ENCODE measurements around the gene ACBD4. TPM values are rescaled to one million over a fixed set of nuclear protein-coding genes. Genes with fewer than 3 reads are reported as not detected.

ACBD4 gene
- total RNA-seq, 1 experiment from 2014 or later, result 9.7 TPM

DNA sequence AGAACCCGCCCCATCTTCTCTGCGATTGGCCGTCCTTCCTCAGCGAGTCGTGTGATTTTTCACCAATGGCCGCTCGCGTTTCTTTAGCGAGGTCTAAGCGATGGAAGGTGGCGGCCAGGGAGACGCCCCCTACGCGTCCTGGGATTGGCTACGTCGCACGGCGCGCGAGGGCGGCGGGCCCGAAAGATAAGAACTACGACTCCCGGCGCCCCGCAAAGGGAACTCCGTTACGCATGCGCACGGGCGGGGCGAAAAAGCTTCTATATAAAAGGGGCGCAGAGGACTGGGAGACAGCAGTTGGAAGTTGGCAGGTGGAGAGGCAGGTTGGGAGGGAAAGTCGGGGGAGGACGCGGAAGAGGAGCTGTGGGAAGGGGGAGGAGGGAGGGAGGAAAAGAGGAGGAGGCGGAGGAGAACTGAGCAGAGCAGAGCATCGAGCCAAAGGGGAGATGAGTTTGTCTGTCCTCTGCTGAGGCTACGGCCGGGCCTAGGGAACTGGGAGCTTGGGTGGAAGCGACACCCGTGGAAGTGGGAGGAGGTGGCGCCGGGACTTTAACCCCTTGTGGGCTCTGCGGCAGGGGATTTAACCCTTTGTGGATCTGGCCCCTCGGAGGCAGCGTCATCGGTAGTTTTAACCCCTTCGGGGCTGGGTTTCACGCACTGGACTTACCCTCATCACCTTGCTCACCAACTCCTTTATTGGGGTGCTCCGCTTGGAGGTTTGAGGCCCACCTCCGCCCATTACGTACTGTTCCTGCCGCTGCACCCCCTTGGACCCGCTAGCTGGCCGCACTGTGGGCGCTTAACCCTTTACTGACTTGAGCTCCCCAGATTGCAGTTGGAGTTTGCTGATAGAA is 12.9 kb downstream of the ACBD4 start, which contains the start of gene HEXIM1:
Gene HEXIM1 (plus strand): TSS at position 293 of the 854 bp plus-strand sequence. CDS start 716 bp downstream, outside the sequence.
- Mint-ChIP-seq H3K9me3 (no peaks in the 10 kb centered on the region; a peak in 1 of 5 replicates), H3K27ac (peak within 1 kb of the TSS; percentile 99 to 100 (median 100)), H3K36me3 (ENCODE audit: insufficient read depth in 1 of 3, low read depth in 3 of 3) (peaks cover 0 to 5% (median 3%) of the 10 kb centered on the region in 3 experiments; a peak in 2 of 7 replicates), H3K4me3 (peak within 1 kb of the TSS; percentile 98 to 99), H3K4me1 (peaks cover 34 to 41% of the 10 kb centered on the region in 2 experiments), H3K27me3 (ENCODE audit: low read depth) (peaks cover 2% of the 10 kb centered on the region)
- no peak within 1 kb of the TSS for H2AK5ac ChIP-seq (ENCODE audit: insufficient read length, low read length)
- peaks cover 22% of the 10 kb centered on the region for H3K23me2 ChIP-seq (ENCODE audit: insufficient read length, low read depth, low read length, poor library complexity, severe bottlenecking)
- no peak for TF ChIP-seq CTCF (conservative IDR thresholded peaks at IDR 0.05)
- H3K4me2 ChIP-seq (ENCODE audit: insufficient read depth, insufficient read length, low read length), result peak within 1 kb of the TSS; percentile 91
- no peak within 1 kb of the TSS for H2AFZ ChIP-seq (ENCODE audit: low read length)
- H3T11ph ChIP-seq (ENCODE audit: low read length), result no peak within 1 kb of the TSS
- no peak within 1 kb of the TSS for H4K91ac ChIP-seq (ENCODE audit: insufficient read length, low read depth, low read length)
- no peak within 1 kb of the TSS for H3K4ac ChIP-seq (ENCODE audit: low read depth, low read length)
- no peaks in the 10 kb centered on the region; the same call in 1 of the 2 replicates for H3K79me2 ChIP-seq (ENCODE audit: insufficient read depth, low read length)
- H3K56ac ChIP-seq (ENCODE audit: insufficient read length, low read depth, low read length), result peak within 1 kb of the TSS; percentile 5
- no peaks in the 10 kb centered on the region for H4K20me1 ChIP-seq (ENCODE audit: control insufficient read depth, insufficient read depth, insufficient read length)
- peaks cover 4% of the 10 kb centered on the region for H3K79me1 ChIP-seq (ENCODE audit: insufficient read depth, low read depth, low read length, poor library complexity, severe bottlenecking)
- DNase-seq, result peak; percentile 100
- H3K4me1 ChIP-seq (ENCODE audit: insufficient read depth, low read length), result peaks cover 2% of the 10 kb centered on the region; the same call in 1 of the 2 replicates
- H2BK5ac ChIP-seq (ENCODE audit: insufficient read length, low read length), result peak within 1 kb of the TSS; percentile 91
- H3K27ac ChIP-seq (ENCODE audit: insufficient read length, low read depth, low read length), result peak within 1 kb of the TSS; percentile 92
- H3K23ac ChIP-seq (ENCODE audit: insufficient read length, low read depth, low read length), result no peak within 1 kb of the TSS
- H2BK20ac ChIP-seq (ENCODE audit: low read depth, low read length, poor library complexity, severe bottlenecking), result no peak within 1 kb of the TSS
- no peaks in the 10 kb centered on the region for H3K27me3 ChIP-seq (ENCODE audit: insufficient read depth, low read length)
- peak within 1 kb of the TSS; percentile 98 for H3K18ac ChIP-seq (ENCODE audit: insufficient read length, low read depth, low read length)
- no peak within 1 kb of the TSS for H4K8ac ChIP-seq (replicated peaks; ENCODE audit: insufficient read length, low read depth, low read length)
- peak within 1 kb of the TSS; percentile 94 for H4K5ac ChIP-seq (ENCODE audit: insufficient read length, low read depth, low read length)
- peak within 1 kb of the TSS; percentile 74 for H2BK120ac ChIP-seq (ENCODE audit: low read depth, low read length, poor library complexity, severe bottlenecking)
- H3K14ac ChIP-seq (ENCODE audit: insufficient read depth, low read length), result peak within 1 kb of the TSS; percentile 90
- H3K9me3 ChIP-seq (ENCODE audit: control insufficient read depth, low read depth, low read length), result no peaks in the 10 kb centered on the region
- no peak within 1 kb of the TSS for H2BK15ac ChIP-seq (ENCODE audit: low read depth, low read length)
- H3K9ac ChIP-seq (ENCODE audit: extremely low read depth, insufficient read length, low read length), result peak within 1 kb of the TSS; percentile 93
- H2BK12ac ChIP-seq (ENCODE audit: insufficient read length, low read depth, low read length), result no peak within 1 kb of the TSS
- no CpG with 5 or more reads among the region's 58 CpGs for WGBS (ENCODE audit: extremely low coverage, insufficient read length, low lambda C conversion rate)

Data from H9 (cell line).